PC-9 (cell line): ENCODE data around the gene RPS6KA5. TPM values are rescaled to one million over a fixed set of nuclear protein-coding genes. Genes with fewer than 3 reads are reported as not detected.

Source experiments
- BruUV-seq: library from RNA; stranded (reverse); fragments of 400-500 nt; replicated peaks from 2 replicates; lab custom pipeline; 2021; lab: Mats Ljungman, UMichigan
- CTCF ChIA-PET: fragments of 300-600 bp; sonication (Branson Sonifier 250); formaldehyde crosslinking; loops from one replicate; lab custom pipeline; 2022; ENCODE audit warnings: antibody characterized with exemption; lab: Charles Lee
- POLR2A ChIA-PET: fragments of 300-600 bp; sonication (Branson Sonifier 250); formaldehyde crosslinking; loops from one replicate; lab custom pipeline; 2022; ENCODE audit warnings: antibody characterized with exemption; ENCODE audit not compliant: unreplicated experiment; lab: Charles Lee
- DNase-seq, 2 experiments: peaks; one replicate each; pipeline versions ENCODE4 v3.0.0 to v3.0.0-alpha.2; 2015 to 2022; ENCODE audit warnings: mixed read lengths in 1 of 2
- H2AFZ ChIP-seq: fragments of 200-600 bp; sonication (generic); 2 replicates; pipeline ENCODE4 v1.8.1; 2017; ENCODE audit warnings: antibody characterized with exemption
- H3F3A ChIP-seq: fragments of 200-600 bp; sonication (generic); 2 replicates; pipeline ENCODE4 v1.8.1; 2017; ENCODE audit warnings: antibody characterized with exemption, mild to moderate bottlenecking, low read depth; ENCODE audit not compliant: insufficient read depth
- H3K27ac ChIP-seq: fragments of 200-600 bp; sonication (generic); 2 replicates; pipeline ENCODE4 v1.6.1; 2016; ENCODE audit warnings: mixed run types
- H3K27me3 ChIP-seq: fragments of 200-600 bp; sonication (generic); 2 replicates; pipeline ENCODE4 v1.6.1; 2016; ENCODE audit warnings: low read depth, mixed run types; ENCODE audit not compliant: insufficient read depth
- H3K36me3 ChIP-seq: fragments of 200-600 bp; sonication (generic); 2 replicates; pipeline ENCODE4 v1.6.1; 2016; ENCODE audit warnings: low read depth, mixed run types
- H3K4me1 ChIP-seq: fragments of 200-600 bp; sonication (generic); replicated peaks from 2 replicates; pipeline ENCODE4 v1.6.1; 2016; ENCODE audit warnings: mixed run types; ENCODE audit not compliant: insufficient read depth
- H3K4me2 ChIP-seq: fragments of 200-600 bp; sonication (generic); 2 replicates; pipeline ENCODE4 v1.6.1; 2017; ENCODE audit warnings: mixed run types
- H3K4me3 ChIP-seq: fragments of 200-600 bp; sonication (generic); 2 replicates; pipeline ENCODE4 v1.6.1; 2016; ENCODE audit warnings: mixed run types
- H3K79me2 ChIP-seq: fragments of 200-600 bp; sonication (generic); 2 replicates; pipeline ENCODE4 v1.6.1; 2017; ENCODE audit warnings: low read depth, mixed run types
- H3K9me2 ChIP-seq: fragments of 200-600 bp; sonication (generic); 2 replicates; pipeline ENCODE4 v1.8.1; 2017; ENCODE audit warnings: mild to moderate bottlenecking; ENCODE audit not compliant: insufficient read depth
- H3K9me3 ChIP-seq: fragments of 200-600 bp; sonication (generic); 2 replicates; pipeline ENCODE4 v1.8.1; 2016; ENCODE audit warnings: low read depth; ENCODE audit not compliant: insufficient read depth
- H4K20me1 ChIP-seq: fragments of 200-600 bp; sonication (generic); 2 replicates; pipeline ENCODE4 v1.8.1; 2017; ENCODE audit not compliant: insufficient read depth
- CTCF ChIP-seq: fragments of 200-600 bp; sonication (generic); conservative IDR thresholded peaks from 2 replicates; pipeline ENCODE4 v1.6.1; 2017; ENCODE audit warnings: mixed run types, antibody characterized with exemption, mild to moderate bottlenecking, moderate library complexity
- EZH2 ChIP-seq: fragments of 200-600 bp; sonication (generic); IDR thresholded peaks from 2 replicates; pipeline ENCODE4 v1.8.0; 2017; ENCODE audit warnings: antibody characterized with exemption, low read depth
- intact Hi-C: fragments of 100-400 bp; cut with micrococcal nuclease; formaldehyde crosslinking; loops from one replicate; pipeline ENCODE4 v1.10.0; 2022; ENCODE audit not compliant: unreplicated experiment
- total RNA-seq: library from RNA; stranded (reverse); gene quantifications from 2 replicates; pipeline ENCODE4 v1.2.3, GENCODE V29; 2021

RPS6KA5 gene
- total RNA-seq, 1 experiment from 2014 or later: 3.5 TPM

DNA sequence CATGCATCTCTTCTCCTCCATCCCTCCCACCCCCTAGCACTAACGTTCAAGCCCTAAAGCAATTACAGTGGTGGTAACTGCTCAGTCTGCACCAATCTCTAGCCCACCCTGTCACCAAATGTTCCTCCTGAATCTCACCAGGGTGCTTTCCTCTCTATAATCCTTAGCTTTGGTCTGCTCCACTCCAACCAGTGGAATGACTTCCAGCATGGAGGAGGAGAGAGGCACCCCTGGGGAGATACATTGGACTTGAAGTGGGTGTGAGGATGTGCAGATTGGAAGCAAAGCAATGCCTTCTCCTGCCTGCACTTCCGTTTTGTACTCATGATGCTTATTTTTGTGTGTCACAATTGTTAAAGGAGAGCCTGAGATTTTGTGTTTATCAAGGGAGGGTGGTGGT, 24.1 kb upstream of the RPS6KA5 start:
- CTCF ChIA-PET: no interaction called here
- no TSS peak for BruUV-seq
- no peak overlapping the region for H3K4me2 ChIP-seq
- no peak overlapping the region for H2AFZ ChIP-seq
- H3K27me3 ChIP-seq: no peaks in the 10 kb centered on the region
- DNase-seq: no peak
- H3F3A ChIP-seq: no peaks in the 10 kb centered on the region
- no peak overlapping the region for H3K4me3 ChIP-seq
- POLR2A ChIA-PET: no interaction called here
- H3K9me3 ChIP-seq: no peaks in the 10 kb centered on the region
- intact Hi-C loops: no loop called here
- no peaks in the 10 kb centered on the region for H3K4me1 ChIP-seq
- H3K27ac ChIP-seq: no peak overlapping the region
- no peaks in the 10 kb centered on the region for H3K9me2 ChIP-seq
- TF ChIP-seq CTCF (no peak), EZH2 (no peak)
- no peaks in the 10 kb centered on the region for H3K79me2 ChIP-seq
- no peaks in the 10 kb centered on the region for H4K20me1 ChIP-seq
- no peaks in the 10 kb centered on the region for H3K36me3 ChIP-seq

- no peak overlapping the region for H2AFZ ChIP-seq
- no peaks in the 10 kb centered on the region for H3K27me3 ChIP-seq
- no TSS peak for BruUV-seq
- H3K9me3 ChIP-seq: no peaks in the 10 kb centered on the region
- DNase-seq: no peak
- no peak overlapping the region for H3K4me3 ChIP-seq
- intact Hi-C loops: no loop called here
- no peaks in the 10 kb centered on the region for H3K36me3 ChIP-seq
- H3K4me2 ChIP-seq: no peak overlapping the region
- H3F3A ChIP-seq: no peaks in the 10 kb centered on the region
- CTCF ChIA-PET: no interaction called here
- no peaks in the 10 kb centered on the region for H3K4me1 ChIP-seq
- no peaks in the 10 kb centered on the region for H3K9me2 ChIP-seq
- H3K27ac ChIP-seq: no peak overlapping the region
- H4K20me1 ChIP-seq: no peaks in the 10 kb centered on the region
- POLR2A ChIA-PET: interaction anchor here (0.5 kb wide), 1 partner anchor 48 kb away, joined by 13 read pairs; no protein-coding TSS in a partner anchor
- H3K79me2 ChIP-seq: no peaks in the 10 kb centered on the region
- TF ChIP-seq CTCF (no peak), EZH2 (no peak)
Observed at GRCh38 chr14:91082282-91082681, 21.8 kb upstream of the RPS6KA5 start.

GRCh38 chr14:91080071-91080470, 19.6 kb upstream of the RPS6KA5 start:
- POLR2A ChIA-PET: no interaction called here
- H3K9me2 ChIP-seq: no peaks in the 10 kb centered on the region
- BruUV-seq: no TSS peak
- H3K79me2 ChIP-seq: no peaks in the 10 kb centered on the region
- no peak for TF ChIP-seq CTCF
- no peak for TF ChIP-seq EZH2
- H2AFZ ChIP-seq: no peak overlapping the region
- intact Hi-C loops: no loop called here
- H4K20me1 ChIP-seq: no peaks in the 10 kb centered on the region
- CTCF ChIA-PET: no interaction called here
- no peaks in the 10 kb centered on the region for H3K4me1 ChIP-seq
- no peaks in the 10 kb centered on the region for H3K36me3 ChIP-seq
- no peaks in the 10 kb centered on the region for H3F3A ChIP-seq
- no peak overlapping the region for H3K27ac ChIP-seq
- H3K4me2 ChIP-seq: no peak overlapping the region
- DNase-seq: no peak
- H3K4me3 ChIP-seq: no peak overlapping the region
- H3K9me3 ChIP-seq: no peaks in the 10 kb centered on the region
- no peaks in the 10 kb centered on the region for H3K27me3 ChIP-seq
